Measurements from ENCODE around the gene RAB10.

Gene RAB10

DNA sequence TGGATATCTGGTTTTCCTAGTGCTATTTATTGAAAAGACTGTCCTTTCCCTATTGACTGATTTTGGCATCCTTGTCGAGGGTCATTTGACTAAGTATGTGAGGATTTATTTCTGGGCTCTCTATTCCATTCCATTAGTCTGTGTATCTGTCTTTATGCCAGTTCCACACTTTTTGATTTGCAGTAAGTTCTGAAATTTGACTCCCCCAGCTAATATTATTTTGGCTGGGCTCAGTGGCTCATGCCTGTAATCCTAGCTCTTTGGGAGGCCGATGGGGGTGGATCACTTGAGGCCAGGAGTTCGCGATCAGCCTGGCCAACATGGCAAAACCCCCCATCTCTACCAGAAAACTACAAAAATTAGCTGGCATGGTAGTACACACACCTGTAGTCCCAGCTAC, 92.2 kb downstream of the RAB10 start:
- TF ChIP-seq, protein P1, sequence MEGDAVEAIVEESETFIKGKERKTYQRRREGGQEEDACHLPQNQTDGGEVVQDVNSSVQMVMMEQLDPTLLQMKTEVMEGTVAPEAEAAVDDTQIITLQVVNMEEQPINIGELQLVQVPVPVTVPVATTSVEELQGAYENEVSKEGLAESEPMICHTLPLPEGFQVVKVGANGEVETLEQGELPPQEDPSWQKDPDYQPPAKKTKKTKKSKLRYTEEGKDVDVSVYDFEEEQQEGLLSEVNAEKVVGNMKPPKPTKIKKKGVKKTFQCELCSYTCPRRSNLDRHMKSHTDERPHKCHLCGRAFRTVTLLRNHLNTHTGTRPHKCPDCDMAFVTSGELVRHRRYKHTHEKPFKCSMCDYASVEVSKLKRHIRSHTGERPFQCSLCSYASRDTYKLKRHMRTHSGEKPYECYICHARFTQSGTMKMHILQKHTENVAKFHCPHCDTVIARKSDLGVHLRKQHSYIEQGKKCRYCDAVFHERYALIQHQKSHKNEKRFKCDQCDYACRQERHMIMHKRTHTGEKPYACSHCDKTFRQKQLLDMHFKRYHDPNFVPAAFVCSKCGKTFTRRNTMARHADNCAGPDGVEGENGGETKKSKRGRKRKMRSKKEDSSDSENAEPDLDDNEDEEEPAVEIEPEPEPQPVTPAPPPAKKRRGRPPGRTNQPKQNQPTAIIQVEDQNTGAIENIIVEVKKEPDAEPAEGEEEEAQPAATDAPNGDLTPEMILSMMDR (IDR thresholded peaks at IDR 0.05; ENCODE audit: poor library complexity, severe bottlenecking): no peak
- Histone ChIP-seq H3K4me1 (ENCODE audit: insufficient read depth, poor library complexity, severe bottlenecking) (no peaks in the 10 kb centered on the region), H3K36me3 (ENCODE audit: low read depth) (peaks cover 54% of the 10 kb centered on the region)

GRCh38 chr2:26128176-26128575, 94.3 kb downstream of the RAB10 start:
- no peaks in the 10 kb centered on the region for H3K9me3 ChIP-seq (ENCODE audit: severe bottlenecking)
- H3K27me3 ChIP-seq (ENCODE audit: insufficient read depth, poor library complexity, severe bottlenecking): no peaks in the 10 kb centered on the region
- ATAC-seq (ENCODE audit: low read depth) (no peak), DNase-seq (ENCODE audit: low spot score) (no peak)
- H3K4me3 ChIP-seq (ENCODE audit: severe bottlenecking): no peak overlapping the region
- no peaks in the 10 kb centered on the region for H3K4me1 ChIP-seq (ENCODE audit: insufficient read depth, poor library complexity, severe bottlenecking)
- no peak overlapping the region for H3K27ac ChIP-seq (ENCODE audit: poor library complexity, severe bottlenecking)
- peaks cover 65% of the 10 kb centered on the region for H3K36me3 ChIP-seq (ENCODE audit: low read depth)
- TF ChIP-seq, protein P1 (IDR thresholded peaks at IDR 0.05; ENCODE audit: poor library complexity, severe bottlenecking): no peak

More for the DNA sequence above, 92.2 kb downstream of the RAB10 start:
- no peak for ATAC-seq (ENCODE audit: low read depth)
- DNase-seq (ENCODE audit: low spot score): no peak
- H3K9me3 ChIP-seq (ENCODE audit: severe bottlenecking): no peaks in the 10 kb centered on the region
- no peaks in the 10 kb centered on the region for H3K27me3 ChIP-seq (ENCODE audit: insufficient read depth, poor library complexity, severe bottlenecking)
- H3K27ac ChIP-seq (ENCODE audit: poor library complexity, severe bottlenecking): no peak overlapping the region
- no peak overlapping the region for H3K4me3 ChIP-seq (ENCODE audit: severe bottlenecking)

- DNase-seq (ENCODE audit: low spot score) (no peak), ATAC-seq (ENCODE audit: low read depth) (no peak)
- Histone ChIP-seq H3K36me3 (ENCODE audit: low read depth) (peaks cover 79% of the 10 kb centered on the region), H3K4me1 (ENCODE audit: insufficient read depth, poor library complexity, severe bottlenecking) (no peaks in the 10 kb centered on the region), H3K9me3 (ENCODE audit: severe bottlenecking) (no peaks in the 10 kb centered on the region), H3K4me3 (ENCODE audit: severe bottlenecking) (no peak overlapping the region), H3K27me3 (ENCODE audit: insufficient read depth, poor library complexity, severe bottlenecking) (no peaks in the 10 kb centered on the region), H3K27ac (ENCODE audit: poor library complexity, severe bottlenecking) (no peak overlapping the region)
- TF ChIP-seq, protein P1 (IDR thresholded peaks at IDR 0.05; ENCODE audit: poor library complexity, severe bottlenecking): no peak
Observed at GRCh38 chr2:26130763-26131162, 96.9 kb downstream of the RAB10 start.

GRCh38 chr2:26136451-26136850, 102.6 kb downstream of the RAB10 start:
- H3K4me3 ChIP-seq (ENCODE audit: severe bottlenecking): no peak overlapping the region
- H3K27ac ChIP-seq (ENCODE audit: poor library complexity, severe bottlenecking): no peak overlapping the region
- no peaks in the 10 kb centered on the region for H3K9me3 ChIP-seq (ENCODE audit: severe bottlenecking)
- H3K36me3 ChIP-seq (ENCODE audit: low read depth): peaks cover 47% of the 10 kb centered on the region
- H3K27me3 ChIP-seq (ENCODE audit: insufficient read depth, poor library complexity, severe bottlenecking): no peaks in the 10 kb centered on the region
- TF ChIP-seq, protein P1 (IDR thresholded peaks at IDR 0.05; ENCODE audit: poor library complexity, severe bottlenecking): no peak
- ATAC-seq (ENCODE audit: low read depth) (no peak), DNase-seq (ENCODE audit: low spot score) (no peak)
- H3K4me1 ChIP-seq (ENCODE audit: insufficient read depth, poor library complexity, severe bottlenecking): no peaks in the 10 kb centered on the region

DNA sequence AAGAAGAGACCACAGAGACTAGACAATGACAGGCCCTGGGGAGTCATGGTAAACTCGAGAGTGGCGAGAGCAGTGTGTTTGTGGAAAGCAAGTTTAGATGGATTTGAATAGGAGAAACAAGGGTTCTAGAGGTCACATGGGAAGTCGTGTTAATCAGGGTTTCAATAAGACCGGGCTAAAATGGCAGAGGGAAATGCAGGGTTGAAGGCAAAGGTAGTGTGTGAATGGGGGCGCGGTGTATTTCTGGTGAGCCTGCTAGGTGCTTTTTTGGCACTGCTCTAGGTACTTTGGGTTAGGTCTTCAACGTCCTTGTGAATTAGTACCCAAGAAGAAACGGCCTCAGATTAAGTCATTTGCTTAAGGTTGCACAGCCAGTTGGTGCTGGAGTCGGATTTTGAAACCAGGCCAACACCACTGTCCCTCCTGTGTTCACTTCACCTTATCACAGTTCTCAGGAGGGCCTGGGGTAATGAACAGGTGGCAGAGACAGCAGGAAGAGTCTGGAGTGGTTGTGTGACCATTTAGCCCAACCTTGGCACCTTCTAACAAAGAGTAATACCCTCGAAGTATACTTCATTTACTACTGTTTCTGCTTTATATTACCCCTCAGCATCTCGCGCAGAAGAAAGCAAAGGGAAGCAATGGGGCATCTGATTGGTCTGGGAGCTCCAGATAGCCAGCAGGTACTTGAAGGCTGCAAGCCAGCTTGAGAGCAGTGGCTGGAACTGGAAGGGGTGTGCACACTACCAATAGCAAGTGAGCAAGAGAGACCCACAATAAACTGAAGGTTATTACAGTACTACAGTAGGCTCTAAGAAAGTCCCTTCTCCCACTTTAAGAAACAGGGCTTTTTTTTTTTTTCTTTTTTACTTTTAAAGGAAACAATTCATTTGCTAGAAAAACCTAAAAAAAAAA, 105.6 kb downstream of the RAB10 start:
- Histone ChIP-seq H3K4me1 (ENCODE audit: insufficient read depth, poor library complexity, severe bottlenecking) (no peaks in the 10 kb centered on the region), H3K4me3 (ENCODE audit: severe bottlenecking) (no peak overlapping the region), H3K27ac (ENCODE audit: poor library complexity, severe bottlenecking) (no peak overlapping the region), H3K36me3 (ENCODE audit: low read depth) (peaks cover 24% of the 10 kb centered on the region), H3K9me3 (ENCODE audit: severe bottlenecking) (no peaks in the 10 kb centered on the region), H3K27me3 (ENCODE audit: insufficient read depth, poor library complexity, severe bottlenecking) (no peaks in the 10 kb centered on the region)
- no peak for DNase-seq (ENCODE audit: low spot score)
- ATAC-seq (ENCODE audit: low read depth): peak; percentile 31; the same call in 2 of the 3 replicates
- TF ChIP-seq, protein P1 (IDR thresholded peaks at IDR 0.05; ENCODE audit: poor library complexity, severe bottlenecking): no peak
